Stimulated activated naive CD8-positive, alpha-beta T cell treated with anti-CD3 and anti-CD28 coated beads, Interleukin-15, Interleukin-2, amounts not matched to agents 100 ng/mL and 50 ng/mL, for 24 hours (primary cell): ENCODE results near the gene POLR1A.

Experiments used
- H3K27ac Mint-ChIP-seq: one replicate; pipeline ENCODE4 v1.8.0; 2021; ENCODE audit warnings: mild to moderate bottlenecking, mixed read lengths
- H3K27me3 Mint-ChIP-seq: one replicate; pipeline ENCODE4 v1.8.0; 2021; ENCODE audit warnings: mixed read lengths
- H3K36me3 Mint-ChIP-seq: one replicate; pipeline ENCODE4 v1.8.0; 2021; ENCODE audit warnings: low read depth, mixed read lengths
- H3K4me1 Mint-ChIP-seq: one replicate; pipeline ENCODE4 v1.8.0; 2021; ENCODE audit warnings: low read depth, mixed read lengths
- H3K4me3 Mint-ChIP-seq: one replicate; pipeline ENCODE4 v1.8.0; 2021; ENCODE audit warnings: mild to moderate bottlenecking, mixed read lengths
- H3K9me3 Mint-ChIP-seq: one replicate; pipeline ENCODE4 v1.8.0; 2021; ENCODE audit warnings: mixed read lengths

The POLR1A gene

DNA sequence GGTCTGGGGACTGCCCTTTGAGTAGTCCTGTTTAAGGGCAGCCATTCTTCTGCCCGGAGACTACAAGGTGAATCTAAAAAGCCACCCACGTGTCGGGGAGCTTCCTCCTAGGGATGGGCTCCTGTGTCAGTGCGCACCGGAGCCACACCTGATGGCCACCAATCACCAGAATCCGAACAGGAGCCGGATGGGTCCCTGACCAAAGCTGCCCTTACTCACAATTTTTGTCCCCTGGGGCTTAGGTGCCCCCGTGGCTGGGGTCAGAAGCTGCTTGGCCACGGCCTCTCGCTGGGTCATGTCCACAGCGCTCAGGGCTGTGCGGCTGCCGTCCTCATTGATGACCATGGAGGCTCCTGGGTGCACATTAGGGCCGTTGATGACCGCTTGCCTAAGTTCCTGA is 30.9 kb downstream of the POLR1A start:
- Mint-ChIP-seq H3K9me3 (no peaks in the 10 kb centered on the region), H3K36me3 (peaks cover 76% of the 10 kb centered on the region), H3K27me3 (no peaks in the 10 kb centered on the region), H3K4me1 (peaks cover 13% of the 10 kb centered on the region), H3K4me3 (no peak overlapping the region), H3K27ac (no peak overlapping the region)

DNA sequence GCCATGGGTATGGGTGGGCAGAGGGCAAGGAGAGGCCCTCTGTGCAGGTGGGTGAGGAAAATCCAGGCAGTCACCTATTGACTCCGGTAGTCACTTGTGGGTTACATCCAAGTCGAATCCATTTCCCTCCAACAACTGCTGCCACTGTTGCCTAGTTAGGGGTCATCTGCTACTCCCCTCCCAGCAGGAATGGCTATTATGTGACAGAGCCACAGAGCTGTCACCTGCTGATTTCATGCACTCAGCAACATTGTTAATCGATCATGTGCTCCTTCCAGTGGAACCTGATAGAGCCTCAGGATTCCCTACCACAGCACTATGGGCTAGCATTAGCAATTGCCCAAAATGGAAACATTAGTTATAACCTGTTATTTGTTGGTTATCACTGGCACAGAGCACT is 31.4 kb downstream of the POLR1A start:
- Mint-ChIP-seq H3K27ac (no peak overlapping the region), H3K27me3 (no peaks in the 10 kb centered on the region), H3K4me1 (peaks cover 10% of the 10 kb centered on the region), H3K4me3 (no peak overlapping the region), H3K9me3 (no peaks in the 10 kb centered on the region), H3K36me3 (peaks cover 80% of the 10 kb centered on the region)

GRCh38 chr2:86073225-86073624 is 32.5 kb downstream of the POLR1A start:
- H3K9me3 Mint-ChIP-seq = no peaks in the 10 kb centered on the region
- no peak overlapping the region for H3K27ac Mint-ChIP-seq
- H3K36me3 Mint-ChIP-seq = peaks cover 75% of the 10 kb centered on the region
- peaks cover 7% of the 10 kb centered on the region for H3K4me1 Mint-ChIP-seq
- H3K4me3 Mint-ChIP-seq = no peak overlapping the region
- H3K27me3 Mint-ChIP-seq = no peaks in the 10 kb centered on the region

GRCh38 chr2:86072271-86072858 is 33.3 kb downstream of the POLR1A start:
- Mint-ChIP-seq H3K9me3 (no peaks in the 10 kb centered on the region), H3K36me3 (peaks cover 74% of the 10 kb centered on the region), H3K4me1 (peaks cover 15% of the 10 kb centered on the region), H3K27me3 (no peaks in the 10 kb centered on the region), H3K4me3 (no peak overlapping the region), H3K27ac (no peak overlapping the region)

- H3K36me3 Mint-ChIP-seq = peaks cover 74% of the 10 kb centered on the region
- H3K9me3 Mint-ChIP-seq = no peaks in the 10 kb centered on the region
- H3K4me1 Mint-ChIP-seq = peaks cover 26% of the 10 kb centered on the region
- no peak overlapping the region for H3K27ac Mint-ChIP-seq
- H3K27me3 Mint-ChIP-seq = no peaks in the 10 kb centered on the region
- no peak overlapping the region for H3K4me3 Mint-ChIP-seq
Observed at GRCh38 chr2:86070868-86071267, 34.8 kb downstream of the POLR1A start.

- H3K4me1 Mint-ChIP-seq = peaks cover 26% of the 10 kb centered on the region
- no peak overlapping the region for H3K4me3 Mint-ChIP-seq
- H3K9me3 Mint-ChIP-seq = no peaks in the 10 kb centered on the region
- no peaks in the 10 kb centered on the region for H3K27me3 Mint-ChIP-seq
- peaks cover 82% of the 10 kb centered on the region for H3K36me3 Mint-ChIP-seq
- no peak overlapping the region for H3K27ac Mint-ChIP-seq
Observed at GRCh38 chr2:86069783-86070339, 35.8 kb downstream of the POLR1A start.

- Mint-ChIP-seq H3K36me3 (peaks cover 85% of the 10 kb centered on the region), H3K4me3 (no peak overlapping the region), H3K4me1 (peaks cover 28% of the 10 kb centered on the region), H3K9me3 (peaks cover 4% of the 10 kb centered on the region), H3K27me3 (no peaks in the 10 kb centered on the region), H3K27ac (no peak overlapping the region)
Observed at GRCh38 chr2:86069091-86069685, 36.5 kb downstream of the POLR1A start.

GRCh38 chr2:86068648-86069047 is 37.0 kb downstream of the POLR1A start:
- Mint-ChIP-seq H3K36me3 (peaks cover 88% of the 10 kb centered on the region), H3K27me3 (no peaks in the 10 kb centered on the region), H3K4me3 (no peak overlapping the region), H3K9me3 (peaks cover 4% of the 10 kb centered on the region), H3K27ac (no peak overlapping the region), H3K4me1 (peaks cover 28% of the 10 kb centered on the region)

- Mint-ChIP-seq H3K9me3 (peaks cover 4% of the 10 kb centered on the region), H3K4me3 (no peak overlapping the region), H3K27ac (peak overlapping the region; percentile 50), H3K27me3 (no peaks in the 10 kb centered on the region), H3K4me1 (peaks cover 28% of the 10 kb centered on the region), H3K36me3 (peaks cover 89% of the 10 kb centered on the region)
Observed at GRCh38 chr2:86068136-86068588, 37.5 kb downstream of the POLR1A start.

- Mint-ChIP-seq H3K36me3 (peaks cover 93% of the 10 kb centered on the region), H3K4me1 (peaks cover 28% of the 10 kb centered on the region), H3K9me3 (peaks cover 4% of the 10 kb centered on the region), H3K4me3 (no peak overlapping the region), H3K27ac (no peak overlapping the region), H3K27me3 (no peaks in the 10 kb centered on the region)
Observed at GRCh38 chr2:86066915-86067314, 38.8 kb downstream of the POLR1A start.

GRCh38 chr2:86066007-86066578 is 39.6 kb downstream of the POLR1A start:
- Mint-ChIP-seq H3K9me3 (peaks cover 4% of the 10 kb centered on the region), H3K27me3 (no peaks in the 10 kb centered on the region), H3K4me1 (peaks cover 28% of the 10 kb centered on the region), H3K36me3 (peaks cover 93% of the 10 kb centered on the region), H3K4me3 (no peak overlapping the region), H3K27ac (no peak overlapping the region)

DNA sequence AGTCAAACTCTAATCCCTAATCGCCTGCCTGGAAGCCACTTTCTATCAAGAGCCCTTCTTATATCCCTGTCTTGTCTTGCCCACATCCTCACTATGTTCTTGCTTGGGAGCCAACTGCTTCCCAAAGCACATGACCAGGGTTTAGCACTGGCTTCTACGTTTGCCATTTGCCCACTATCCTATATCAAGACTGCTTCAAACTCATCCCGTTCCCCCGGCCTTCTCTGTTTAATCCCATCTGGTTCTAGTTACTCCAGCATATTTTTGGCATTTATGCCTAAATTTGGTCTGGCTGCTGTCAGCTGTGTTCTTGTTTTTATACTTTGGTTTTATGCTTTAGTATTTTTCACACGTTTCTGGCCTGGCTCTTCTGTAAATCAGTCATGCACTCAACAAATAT is 40.2 kb downstream of the POLR1A start:
- H3K4me1 Mint-ChIP-seq = peaks cover 28% of the 10 kb centered on the region
- no peak overlapping the region for H3K27ac Mint-ChIP-seq
- peaks cover 93% of the 10 kb centered on the region for H3K36me3 Mint-ChIP-seq
- no peak overlapping the region for H3K4me3 Mint-ChIP-seq
- no peaks in the 10 kb centered on the region for H3K27me3 Mint-ChIP-seq
- peaks cover 4% of the 10 kb centered on the region for H3K9me3 Mint-ChIP-seq

- Mint-ChIP-seq H3K27ac (no peak overlapping the region), H3K27me3 (no peaks in the 10 kb centered on the region), H3K4me3 (no peak overlapping the region), H3K36me3 (peaks cover 88% of the 10 kb centered on the region), H3K9me3 (peaks cover 4% of the 10 kb centered on the region), H3K4me1 (peaks cover 24% of the 10 kb centered on the region)
Observed at GRCh38 chr2:86064006-86064405, 41.7 kb downstream of the POLR1A start.

GRCh38 chr2:86062043-86062442 is 43.6 kb downstream of the POLR1A start:
- H3K36me3 Mint-ChIP-seq = peaks cover 87% of the 10 kb centered on the region

DNA sequence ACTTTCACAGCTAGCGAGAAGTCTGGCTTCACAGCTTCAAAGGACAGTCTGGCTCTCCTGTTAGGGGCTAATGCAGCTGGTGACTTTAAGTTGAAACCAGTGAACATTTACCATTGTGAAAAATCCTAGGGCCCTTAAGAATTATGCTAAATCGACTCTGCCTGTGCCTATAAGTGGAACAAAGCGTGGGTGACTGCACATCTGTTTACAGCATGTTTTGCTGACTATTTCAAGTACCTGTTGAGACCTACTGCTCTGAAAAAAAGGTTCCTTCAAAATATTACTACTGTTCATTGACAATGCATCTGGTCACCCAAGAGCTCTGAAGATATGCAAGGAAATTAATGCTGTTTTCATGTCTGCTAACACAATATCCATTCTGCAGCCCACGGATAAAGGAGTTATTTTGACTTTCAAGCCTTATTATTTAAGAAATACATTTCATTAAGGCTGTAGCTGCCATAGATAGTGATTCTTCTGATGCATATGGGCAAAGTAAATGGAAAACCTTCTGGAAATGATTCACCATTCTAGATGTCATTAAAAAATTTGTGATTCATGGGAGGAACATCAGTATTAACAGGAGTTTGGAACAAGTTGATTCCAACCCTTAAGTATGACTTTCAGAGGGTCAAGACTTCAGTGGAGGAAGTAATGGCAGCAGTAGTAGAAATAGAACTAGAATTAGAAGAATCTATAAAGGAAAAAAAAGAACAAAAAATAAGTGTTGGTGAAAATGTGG is 48.9 kb downstream of the POLR1A start:
- H3K4me1 Mint-ChIP-seq = no peaks in the 10 kb centered on the region
- H3K27me3 Mint-ChIP-seq = no peaks in the 10 kb centered on the region
- H3K27ac Mint-ChIP-seq = no peak overlapping the region
- H3K4me3 Mint-ChIP-seq = no peak overlapping the region
- peaks cover 80% of the 10 kb centered on the region for H3K36me3 Mint-ChIP-seq
- no peaks in the 10 kb centered on the region for H3K9me3 Mint-ChIP-seq

More at GRCh38 chr2:86062043-86062442, 43.6 kb downstream of the POLR1A start:
- peaks cover 10% of the 10 kb centered on the region for H3K4me1 Mint-ChIP-seq
- H3K4me3 Mint-ChIP-seq = no peak overlapping the region
- peaks cover 4% of the 10 kb centered on the region for H3K9me3 Mint-ChIP-seq
- no peak overlapping the region for H3K27ac Mint-ChIP-seq
- no peaks in the 10 kb centered on the region for H3K27me3 Mint-ChIP-seq
